HFFc6 (cell line): ENCODE results near the gene PRKAR1B. TPM values are rescaled to one million over a fixed set of nuclear protein-coding genes. Genes with fewer than 3 reads are reported as not detected.

ENCODE experiments used
- DNase-seq: peaks from one replicate; pipeline ENCODE4 v3.0.0-alpha.2; 2018
- H3K27ac Mint-ChIP-seq: 2 replicates; pipeline ENCODE4 v1.8.0; 2020; ENCODE audit warnings: mild to moderate bottlenecking, mixed read lengths
- H3K27me3 Mint-ChIP-seq: 2 replicates; pipeline ENCODE4 v1.8.0; 2021; ENCODE audit warnings: mild to moderate bottlenecking, moderate library complexity, mixed read lengths; ENCODE audit not compliant: insufficient read depth
- H3K36me3 Mint-ChIP-seq: 2 replicates; pipeline ENCODE4 v1.8.0; 2021; ENCODE audit warnings: low read depth, mixed read lengths
- H3K4me1 Mint-ChIP-seq: 2 replicates; pipeline ENCODE4 v1.8.0; 2020; ENCODE audit warnings: low read depth, mixed read lengths
- H3K4me3 Mint-ChIP-seq: 2 replicates; pipeline ENCODE4 v1.8.0; 2020; ENCODE audit warnings: mild to moderate bottlenecking, moderate library complexity, mixed read lengths
- H3K9me3 Mint-ChIP-seq: 2 replicates; pipeline ENCODE4 v1.8.0; 2020; ENCODE audit warnings: mild to moderate bottlenecking, mixed read lengths
- CTCF ChIP-seq: fragments of 200-600 bp; sonication (generic); IDR thresholded peaks from 2 replicates; pipeline ENCODE4 v1.5.0; 2021; ENCODE audit warnings: antibody characterized with exemption, mild to moderate bottlenecking
- total RNA-seq, 6 experiments: library from RNA; stranded (reverse); fragmentation: NEBNext Ultra II Directional; extraction: Animal tissue kit (Norgen Biotek cat#: 25700); gene quantifications; 2 replicates in 1 of 6; 3 replicates in 5 of 6; pipeline ENCODE4 v1.2.3, GENCODE V29; 2021

The PRKAR1B gene
- total RNA-seq, 6 experiments from 2014 or later: 15.5 to 22.7 (median 17.1) TPM

- Mint-ChIP-seq H3K4me3 (peak overlapping the region; percentile 87), H3K36me3 (peaks cover 31% of the 10 kb centered on the region), H3K4me1 (peaks cover 31% of the 10 kb centered on the region), H3K27ac (peak overlapping the region; percentile 46; the same call in 1 of the 2 replicates), H3K27me3 (no peaks in the 10 kb centered on the region; the same call in 1 of the 2 replicates), H3K9me3 (peaks cover 27% of the 10 kb centered on the region)
- DNase-seq: no peak
- TF ChIP-seq CTCF: no peak
Measured at GRCh38 chr7:727806-728460, 852 bp upstream of the PRKAR1B start.

DNA sequence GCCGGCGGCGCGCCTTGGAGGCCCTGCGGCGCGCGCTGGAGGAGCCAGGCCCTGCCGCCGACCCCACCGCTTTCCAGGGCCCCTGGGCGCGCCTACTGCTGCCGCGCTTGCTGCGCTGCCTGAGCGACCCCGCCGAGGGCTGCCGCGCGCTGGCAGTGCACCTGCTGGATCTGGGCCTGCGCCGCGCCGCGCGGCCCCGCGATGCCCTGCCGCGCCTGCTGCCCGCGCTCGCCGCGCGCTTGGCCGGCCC lies 302 bp downstream of the PRKAR1B start:
- peaks cover 34% of the 10 kb centered on the region for H3K9me3 Mint-ChIP-seq
- TF ChIP-seq CTCF: no peak
- DNase-seq: no peak
- no peaks in the 10 kb centered on the region; the same call in 1 of the 2 replicates for H3K27me3 Mint-ChIP-seq
- H3K4me3 Mint-ChIP-seq: no peak overlapping the region
- H3K4me1 Mint-ChIP-seq: peaks cover 31% of the 10 kb centered on the region
- no peak overlapping the region for H3K27ac Mint-ChIP-seq
- peaks cover 39% of the 10 kb centered on the region for H3K36me3 Mint-ChIP-seq

- no peak for TF ChIP-seq CTCF
- H3K4me1 Mint-ChIP-seq: peaks cover 31% of the 10 kb centered on the region
- H3K4me3 Mint-ChIP-seq: peak within 1 kb of the TSS; percentile 87
- peaks cover 40% of the 10 kb centered on the region for H3K9me3 Mint-ChIP-seq
- peak within 1 kb of the TSS; percentile 76 for H3K27ac Mint-ChIP-seq
- peak; percentile 75 for DNase-seq
- H3K36me3 Mint-ChIP-seq: peaks cover 42% of the 10 kb centered on the region
- H3K27me3 Mint-ChIP-seq: no peaks in the 10 kb centered on the region; the same call in 1 of the 2 replicates
Measured at GRCh38 chr7:726084-726853, 812 bp downstream of the PRKAR1B start, which contains the start of gene DNAAF5. TSS of gene DNAAF5 (plus strand) at chr7:726699. CDS start at chr7:726721, 22 bp downstream.

- H3K36me3 Mint-ChIP-seq: peaks cover 51% of the 10 kb centered on the region
- peaks cover 48% of the 10 kb centered on the region for H3K9me3 Mint-ChIP-seq
- H3K27ac Mint-ChIP-seq: peak overlapping the region; percentile 76
- H3K27me3 Mint-ChIP-seq: no peaks in the 10 kb centered on the region; the same call in 1 of the 2 replicates
- DNase-seq: peak; percentile 80
- H3K4me3 Mint-ChIP-seq: peak overlapping the region; percentile 72
- peaks cover 31% of the 10 kb centered on the region for H3K4me1 Mint-ChIP-seq
- no peak for TF ChIP-seq CTCF
Measured at GRCh38 chr7:725223-726005, 1.7 kb downstream of the PRKAR1B start.

GRCh38 chr7:724298-724697 lies 2.8 kb downstream of the PRKAR1B start:
- DNase-seq: no peak
- Mint-ChIP-seq H3K9me3 (peaks cover 50% of the 10 kb centered on the region), H3K27me3 (no peaks in the 10 kb centered on the region; the same call in 1 of the 2 replicates), H3K27ac (no peak overlapping the region), H3K4me1 (peaks cover 31% of the 10 kb centered on the region), H3K4me3 (no peak overlapping the region), H3K36me3 (peaks cover 57% of the 10 kb centered on the region)
- no peak for TF ChIP-seq CTCF
